Measurements from ENCODE around the gene WIZ. TPM values are rescaled to one million over a fixed set of nuclear protein-coding genes. Genes with fewer than 3 reads are reported as not detected.

The WIZ gene
- total and polyA plus RNA-seq, 9 of the 15 experiments (the other 6 are each of a cell fraction or from before 2014, with no cell fraction given) = 0.06 to 37.5 (median 4.8) TPM

GRCh38 chr19:15423130-15423529, 26.6 kb downstream of the WIZ start:
- Histone ChIP-seq H4K20me1 (replicated peaks; ENCODE audit: control insufficient read depth, insufficient read depth, low read length) (no peaks in the 10 kb centered on the region), H3K9me1 (ENCODE audit: control insufficient read depth, insufficient read depth, low read length) (no peaks in the 10 kb centered on the region), H3K36me3 (ENCODE audit: control insufficient read depth, insufficient read depth, low read length) (peaks cover 57% of the 10 kb centered on the region), H3K4me2 (ENCODE audit: insufficient read depth, low read length) (no peak overlapping the region), H2AFZ (ENCODE audit: low read depth, low read length) (no peak overlapping the region), H3K4me1 (replicated peaks in 1 of 2; ENCODE audit: control insufficient read depth in 2 of 2, insufficient read depth in 2 of 2, low read length in 2 of 2) (peaks cover 4 to 24% of the 10 kb centered on the region in 2 experiments; a peak in 3 of 5 replicates), H3K4me3 (no peak overlapping the region), H3K9ac (ENCODE audit: insufficient read depth in 1 of 2, low read depth in 2 of 2, low read length in 2 of 2) (no peak overlapping the region), H3K79me2 (ENCODE audit: control insufficient read depth, insufficient read depth, low read length) (peaks cover 8% of the 10 kb centered on the region), H3K27ac (ENCODE audit: extremely low read depth, low read depth, low read length) (no peak overlapping the region), H3K27me3 (ENCODE audit: control insufficient read depth in 2 of 2, insufficient read depth in 2 of 2, low read length in 2 of 2) (no peaks in the 10 kb centered on the region), H3K9me3 (replicated peaks; ENCODE audit: control insufficient read depth, insufficient read depth, low read depth, low read length) (no peaks in the 10 kb centered on the region)
- BruUV-seq (replicated peaks) = no TSS peak
- CTCF ChIA-PET (ENCODE audit: low intra/inter-chr PET ratio) = no interaction called here
- intact Hi-C loops (cut with micrococcal nuclease) (no loop called here), in situ Hi-C loops (cut with MboI) (no loop called here)
- FAIRE-seq = no peak
- POLR2A ChIA-PET = interaction anchor here (0.8 kb wide), 1 partner anchor 9 kb away, joined by 3 read pairs; no protein-coding TSS in a partner anchor
- TF ChIP-seq HIVEP1 (CRISPR knock-in tag; IDR thresholded peaks at IDR 0.05) = no peak
- TF ChIP-seq CBX2 (IDR thresholded peaks at IDR 0.05; ENCODE audit: insufficient read depth, low read length, poor library complexity, severe bottlenecking) = no peak
- TF ChIP-seq RBFOX2 (IDR thresholded peaks at IDR 0.05; ENCODE audit: low read depth, low read length) = 0 out of 2 replicates have a peak, but pooled peaks have one; percentile 24
- DNase-seq (ENCODE audit: extremely low read depth in 1 of 4, low spot score in 3 of 4) = no peak
- no peak for ATAC-seq
- WGBS (ENCODE audit: insufficient coverage, low coverage, missing lambda C conversion rate) = 96% methylated on average over 6 of the region's 6 CpGs

DNA sequence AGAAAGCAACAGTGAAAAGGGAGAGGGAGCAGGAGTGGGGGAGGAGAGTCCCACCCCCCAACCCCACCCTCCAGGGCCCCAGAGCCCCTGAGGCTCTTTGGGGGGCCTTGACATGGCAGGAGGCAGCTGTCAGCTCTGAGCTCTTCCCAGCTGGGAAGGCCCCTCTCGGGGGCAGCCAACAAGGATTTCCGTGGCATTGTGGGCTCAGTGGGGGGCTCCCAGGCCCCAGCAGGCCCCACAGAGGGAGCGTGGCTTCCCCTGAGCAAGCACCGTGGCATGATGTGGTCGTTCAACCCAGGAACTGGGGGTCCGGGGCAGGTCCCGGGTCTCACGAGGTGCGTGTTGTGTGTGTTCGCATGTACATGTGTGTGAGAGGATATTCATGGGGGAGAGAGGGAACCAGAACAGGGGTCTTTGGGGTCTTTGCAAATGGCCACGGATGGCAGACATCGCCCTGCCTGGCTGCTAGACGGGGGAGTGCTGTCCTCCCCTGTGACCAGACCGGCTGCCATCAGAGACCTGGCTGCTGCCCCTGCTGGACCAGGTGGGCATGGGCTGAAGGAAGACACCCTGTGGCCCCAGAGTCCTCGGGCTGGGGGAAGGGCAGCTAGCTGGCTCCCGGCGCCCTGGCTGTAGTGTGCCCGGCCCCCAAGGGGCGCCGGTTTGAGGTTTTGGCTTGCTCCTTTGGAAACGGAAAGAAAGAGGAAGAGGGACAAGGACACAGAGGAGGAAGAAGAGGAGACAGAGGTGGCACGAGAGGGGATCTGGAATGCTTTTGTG, 27.3 kb downstream of the WIZ start:
- ChIA-PET CTCF (ENCODE audit: low intra/inter-chr PET ratio) (no interaction called here), POLR2A (interaction anchor here (0.6 to 6.8 kb wide), 2 partner anchors 8 to 34 kb away, joined by 5 to 54 read pairs; no protein-coding TSS in a partner anchor)
- ATAC-seq (no peak), DNase-seq (ENCODE audit: extremely low read depth in 1 of 4, low spot score in 3 of 4) (no peak), FAIRE-seq (no peak)
- 93% methylated on average over 13 of the region's 22 CpGs for WGBS (ENCODE audit: insufficient coverage, low coverage, missing lambda C conversion rate)
- in situ Hi-C loops (cut with MboI) = no loop called here
- Histone ChIP-seq H3K36me3 (ENCODE audit: control insufficient read depth, insufficient read depth, low read length) (peaks cover 51% of the 10 kb centered on the region), H3K4me3 (no peak overlapping the region), H3K79me2 (ENCODE audit: control insufficient read depth, insufficient read depth, low read length) (peaks cover 14% of the 10 kb centered on the region), H3K9ac (ENCODE audit: insufficient read depth in 1 of 2, low read depth in 2 of 2, low read length in 2 of 2) (0 out of 4 replicates have a peak overlapping the region, but pooled peaks of 1 of the 2 experiments have one; percentile 42), H3K9me3 (replicated peaks; ENCODE audit: control insufficient read depth, insufficient read depth, low read depth, low read length) (no peaks in the 10 kb centered on the region), H4K20me1 (replicated peaks; ENCODE audit: control insufficient read depth, insufficient read depth, low read length) (peaks cover 2% of the 10 kb centered on the region; the same call in 1 of the 2 replicates), H2AFZ (ENCODE audit: low read depth, low read length) (no peak overlapping the region), H3K4me1 (replicated peaks in 1 of 2; ENCODE audit: control insufficient read depth in 2 of 2, insufficient read depth in 2 of 2, low read length in 2 of 2) (peaks cover 4 to 28% of the 10 kb centered on the region in 2 experiments; a peak in 4 of 5 replicates), H3K9me1 (ENCODE audit: control insufficient read depth, insufficient read depth, low read length) (no peaks in the 10 kb centered on the region), H3K4me2 (ENCODE audit: insufficient read depth, low read length) (no peak overlapping the region), H3K27ac (ENCODE audit: extremely low read depth, low read depth, low read length) (no peak overlapping the region), H3K27me3 (ENCODE audit: control insufficient read depth in 2 of 2, insufficient read depth in 2 of 2, low read length in 2 of 2) (no peaks in the 10 kb centered on the region)
- no TSS peak for BruUV-seq (replicated peaks)
- intact Hi-C loops (cut with micrococcal nuclease) = no loop called here
- TF ChIP-seq AFF1 (IDR thresholded peaks at IDR 0.05; ENCODE audit: low read depth in 1 of 2, partially characterized antibody in 2 of 2) = no peak
- TF ChIP-seq RBFOX2 (IDR thresholded peaks at IDR 0.05; ENCODE audit: low read depth, low read length) = peak; percentile 30; the same call in 1 of the 2 replicates
- peak; percentile 25; the same call in 1 of the 2 replicates for TF ChIP-seq POLR2G (IDR thresholded peaks at IDR 0.05; ENCODE audit: low read depth, low read length)

Data from K562 (cell line).